A549 (cell line): ENCODE data around the gene CLHC1.

ENCODE experiments used
- CEBPB ChIP-seq, 2 experiments: fragments of >200 bp in 1 of 2; sonication (Bioruptor Twin) in 1 of 2; formaldehyde crosslinking in 1 of 2; IDR thresholded peaks; 2 replicates each; pipeline ENCODE4 v1.6.1; 2012 to 2016
- FOSL2 ChIP-seq, 2 experiments: fragments of 450-650 bp in 1 of 2; fragments of >200 bp in 1 of 2; sonication (Bioruptor Twin) in 1 of 2; formaldehyde crosslinking; IDR thresholded peaks; 2 replicates each; pipeline versions ENCODE4 v1.5.0 to v1.6.1; 2016 to 2020; ENCODE audit warnings: mild to moderate bottlenecking in 1 of 2, moderate library complexity in 1 of 2
- FOXS1 ChIP-seq: fragments of 250-450 bp; sonication (Bioruptor Pico); IDR thresholded peaks from 2 replicates; pipeline ENCODE4 v1.5.0; 2020; ENCODE audit warnings: mild to moderate bottlenecking, moderate library complexity
- POLR2A ChIP-seq: IDR thresholded peaks from 2 replicates; pipeline ENCODE4 v1.6.1; 2012; ENCODE audit warnings: mild to moderate bottlenecking, low read length
- SREBF2 ChIP-seq: fragments of 450-650 bp; IDR thresholded peaks from 2 replicates; pipeline ENCODE4 v1.6.1; 2014; ENCODE audit warnings: mild to moderate bottlenecking, moderate library complexity
- TF ChIP-seq, protein P1 (sequence below): IDR thresholded peaks from 2 replicates; pipeline ENCODE4 v1.6.1; 2012
- TF ChIP-seq, protein P2 (sequence below): fragments of >200 bp; sonication (Bioruptor Twin); formaldehyde crosslinking; IDR thresholded peaks from 3 replicates; pipeline ENCODE4 v1.5.1; 2016
- TF ChIP-seq, protein P3 (sequence below): fragments of 200-600 bp; sonication (generic); IDR thresholded peaks from 2 replicates; pipeline ENCODE4 v1.6.1; 2016; ENCODE audit warnings: antibody characterized with exemption, mild to moderate bottlenecking, moderate library complexity
- TF ChIP-seq, protein P4 (sequence below): fragments of 150-350 bp; IDR thresholded peaks from 2 replicates; pipeline ENCODE4 v1.6.1; 2014; ENCODE audit warnings: low read depth, mild to moderate bottlenecking, low read length

DNA sequence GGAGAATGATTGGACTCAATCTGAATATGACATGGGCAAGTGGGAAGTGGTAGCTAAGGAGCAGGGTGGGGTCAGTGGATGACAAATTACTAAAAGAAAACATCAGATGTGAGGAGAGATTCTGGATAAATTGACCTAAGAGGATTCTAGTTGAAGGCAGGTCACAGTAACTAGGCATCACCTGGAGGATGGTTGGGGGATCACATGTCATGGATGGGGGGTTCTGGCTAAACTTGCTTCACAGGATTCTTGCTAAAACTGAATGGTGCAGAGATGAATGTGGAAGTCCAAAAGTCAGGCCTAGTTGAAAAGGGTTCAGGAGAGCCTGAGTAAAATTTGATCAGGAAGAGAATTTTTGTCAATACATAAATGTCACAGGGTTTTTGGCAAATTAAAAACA lies 18.3 kb downstream of the CLHC1 start:
- TF ChIP-seq FOSL2 (IDR thresholded peaks at IDR 0.05) (no peak), FOSL2 (CRISPR knock-in tag; IDR thresholded peaks at IDR 0.05) (no peak), POLR2A (no peak), SREBF2 (no peak), CEBPB (IDR thresholded peaks at IDR 0.05) (no peak), FOXS1 (no peak)
- TF ChIP-seq, protein P1, sequence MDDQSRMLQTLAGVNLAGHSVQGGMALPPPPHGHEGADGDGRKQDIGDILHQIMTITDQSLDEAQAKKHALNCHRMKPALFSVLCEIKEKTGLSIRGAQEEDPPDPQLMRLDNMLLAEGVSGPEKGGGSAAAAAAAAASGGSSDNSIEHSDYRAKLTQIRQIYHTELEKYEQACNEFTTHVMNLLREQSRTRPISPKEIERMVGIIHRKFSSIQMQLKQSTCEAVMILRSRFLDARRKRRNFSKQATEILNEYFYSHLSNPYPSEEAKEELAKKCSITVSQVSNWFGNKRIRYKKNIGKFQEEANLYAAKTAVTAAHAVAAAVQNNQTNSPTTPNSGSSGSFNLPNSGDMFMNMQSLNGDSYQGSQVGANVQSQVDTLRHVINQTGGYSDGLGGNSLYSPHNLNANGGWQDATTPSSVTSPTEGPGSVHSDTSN: no peak
- TF ChIP-seq, protein P2, sequence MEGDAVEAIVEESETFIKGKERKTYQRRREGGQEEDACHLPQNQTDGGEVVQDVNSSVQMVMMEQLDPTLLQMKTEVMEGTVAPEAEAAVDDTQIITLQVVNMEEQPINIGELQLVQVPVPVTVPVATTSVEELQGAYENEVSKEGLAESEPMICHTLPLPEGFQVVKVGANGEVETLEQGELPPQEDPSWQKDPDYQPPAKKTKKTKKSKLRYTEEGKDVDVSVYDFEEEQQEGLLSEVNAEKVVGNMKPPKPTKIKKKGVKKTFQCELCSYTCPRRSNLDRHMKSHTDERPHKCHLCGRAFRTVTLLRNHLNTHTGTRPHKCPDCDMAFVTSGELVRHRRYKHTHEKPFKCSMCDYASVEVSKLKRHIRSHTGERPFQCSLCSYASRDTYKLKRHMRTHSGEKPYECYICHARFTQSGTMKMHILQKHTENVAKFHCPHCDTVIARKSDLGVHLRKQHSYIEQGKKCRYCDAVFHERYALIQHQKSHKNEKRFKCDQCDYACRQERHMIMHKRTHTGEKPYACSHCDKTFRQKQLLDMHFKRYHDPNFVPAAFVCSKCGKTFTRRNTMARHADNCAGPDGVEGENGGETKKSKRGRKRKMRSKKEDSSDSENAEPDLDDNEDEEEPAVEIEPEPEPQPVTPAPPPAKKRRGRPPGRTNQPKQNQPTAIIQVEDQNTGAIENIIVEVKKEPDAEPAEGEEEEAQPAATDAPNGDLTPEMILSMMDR: no peak
- TF ChIP-seq, protein P3, sequence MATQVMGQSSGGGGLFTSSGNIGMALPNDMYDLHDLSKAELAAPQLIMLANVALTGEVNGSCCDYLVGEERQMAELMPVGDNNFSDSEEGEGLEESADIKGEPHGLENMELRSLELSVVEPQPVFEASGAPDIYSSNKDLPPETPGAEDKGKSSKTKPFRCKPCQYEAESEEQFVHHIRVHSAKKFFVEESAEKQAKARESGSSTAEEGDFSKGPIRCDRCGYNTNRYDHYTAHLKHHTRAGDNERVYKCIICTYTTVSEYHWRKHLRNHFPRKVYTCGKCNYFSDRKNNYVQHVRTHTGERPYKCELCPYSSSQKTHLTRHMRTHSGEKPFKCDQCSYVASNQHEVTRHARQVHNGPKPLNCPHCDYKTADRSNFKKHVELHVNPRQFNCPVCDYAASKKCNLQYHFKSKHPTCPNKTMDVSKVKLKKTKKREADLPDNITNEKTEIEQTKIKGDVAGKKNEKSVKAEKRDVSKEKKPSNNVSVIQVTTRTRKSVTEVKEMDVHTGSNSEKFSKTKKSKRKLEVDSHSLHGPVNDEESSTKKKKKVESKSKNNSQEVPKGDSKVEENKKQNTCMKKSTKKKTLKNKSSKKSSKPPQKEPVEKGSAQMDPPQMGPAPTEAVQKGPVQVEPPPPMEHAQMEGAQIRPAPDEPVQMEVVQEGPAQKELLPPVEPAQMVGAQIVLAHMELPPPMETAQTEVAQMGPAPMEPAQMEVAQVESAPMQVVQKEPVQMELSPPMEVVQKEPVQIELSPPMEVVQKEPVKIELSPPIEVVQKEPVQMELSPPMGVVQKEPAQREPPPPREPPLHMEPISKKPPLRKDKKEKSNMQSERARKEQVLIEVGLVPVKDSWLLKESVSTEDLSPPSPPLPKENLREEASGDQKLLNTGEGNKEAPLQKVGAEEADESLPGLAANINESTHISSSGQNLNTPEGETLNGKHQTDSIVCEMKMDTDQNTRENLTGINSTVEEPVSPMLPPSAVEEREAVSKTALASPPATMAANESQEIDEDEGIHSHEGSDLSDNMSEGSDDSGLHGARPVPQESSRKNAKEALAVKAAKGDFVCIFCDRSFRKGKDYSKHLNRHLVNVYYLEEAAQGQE: no peak
- TF ChIP-seq, protein P4, sequence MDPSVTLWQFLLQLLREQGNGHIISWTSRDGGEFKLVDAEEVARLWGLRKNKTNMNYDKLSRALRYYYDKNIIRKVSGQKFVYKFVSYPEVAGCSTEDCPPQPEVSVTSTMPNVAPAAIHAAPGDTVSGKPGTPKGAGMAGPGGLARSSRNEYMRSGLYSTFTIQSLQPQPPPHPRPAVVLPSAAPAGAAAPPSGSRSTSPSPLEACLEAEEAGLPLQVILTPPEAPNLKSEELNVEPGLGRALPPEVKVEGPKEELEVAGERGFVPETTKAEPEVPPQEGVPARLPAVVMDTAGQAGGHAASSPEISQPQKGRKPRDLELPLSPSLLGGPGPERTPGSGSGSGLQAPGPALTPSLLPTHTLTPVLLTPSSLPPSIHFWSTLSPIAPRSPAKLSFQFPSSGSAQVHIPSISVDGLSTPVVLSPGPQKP: no peak
